Ishikawa (cell line): ENCODE data around the gene TNS1.

Experiments
- CEBPB ChIP-seq: IDR thresholded peaks from 2 replicates; pipeline ENCODE4 v1.6.1; 2012
- CREB1 ChIP-seq: IDR thresholded peaks from 2 replicates; pipeline ENCODE4 v1.6.1; 2012; ENCODE audit warnings: low read depth
- EGR1 ChIP-seq: IDR thresholded peaks from 2 replicates; pipeline ENCODE4 v1.6.1; 2012
- EP300 ChIP-seq: IDR thresholded peaks from 2 replicates; pipeline ENCODE4 v1.6.1; 2012; ENCODE audit warnings: borderline replicate concordance
- FOXM1 ChIP-seq: IDR thresholded peaks from 2 replicates; pipeline ENCODE4 v1.6.1; 2012; ENCODE audit warnings: low read depth, borderline replicate concordance
- MAX ChIP-seq: IDR thresholded peaks from 2 replicates; pipeline ENCODE4 v1.6.1; 2012
- NFIC ChIP-seq: IDR thresholded peaks from 2 replicates; pipeline ENCODE4 v1.6.1; 2012
- RAD21 ChIP-seq: IDR thresholded peaks from 2 replicates; pipeline ENCODE4 v1.6.1; 2012; ENCODE audit warnings: low read depth
- REST ChIP-seq: IDR thresholded peaks from 2 replicates; pipeline ENCODE4 v1.6.1; 2012; ENCODE audit warnings: low read depth, mild to moderate bottlenecking
- TAF1 ChIP-seq: IDR thresholded peaks from 2 replicates; pipeline ENCODE4 v1.6.1; 2012; ENCODE audit warnings: low read depth, mild to moderate bottlenecking
- TCF12 ChIP-seq: IDR thresholded peaks from 2 replicates; pipeline ENCODE4 v1.6.1; 2012; ENCODE audit warnings: low read depth
- TEAD4 ChIP-seq: IDR thresholded peaks from 2 replicates; pipeline ENCODE4 v1.6.1; 2012
- USF1 ChIP-seq: IDR thresholded peaks from 2 replicates; pipeline ENCODE4 v1.6.1; 2012
- YY1 ChIP-seq: IDR thresholded peaks from 2 replicates; pipeline ENCODE4 v1.6.1; 2012; ENCODE audit warnings: low read depth
- ZBTB7A ChIP-seq: IDR thresholded peaks from 2 replicates; pipeline ENCODE4 v1.6.1; 2012; ENCODE audit warnings: low read depth

Gene TNS1

GRCh38 chr2:217756375-217757107 is 246.3 kb downstream of the TNS1 start:
- peak; percentile 72; the same call in 1 of the 2 replicates for TF ChIP-seq RAD21
- TF ChIP-seq FOXM1, result no peak
- no peak for TF ChIP-seq REST

- no peak for TF ChIP-seq EGR1
- no peak for TF ChIP-seq TEAD4
- TF ChIP-seq NFIC, result no peak
- TF ChIP-seq REST, result no peak
- no peak for TF ChIP-seq FOXM1
- TF ChIP-seq CREB1, result no peak
- no peak for TF ChIP-seq YY1
- no peak for TF ChIP-seq TAF1
- no peak for TF ChIP-seq RAD21
- no peak for TF ChIP-seq CEBPB
- TF ChIP-seq EP300, result no peak
- no peak for TF ChIP-seq USF1
- TF ChIP-seq MAX, result no peak
- no peak for TF ChIP-seq ZBTB7A
- no peak for TF ChIP-seq TCF12
These were observed 247.6 kb downstream of the TNS1 start for GRCh38 chr2:217755027-217755745.

- TF ChIP-seq USF1 (no peak), TCF12 (no peak), TAF1 (no peak), TEAD4 (no peak), CEBPB (no peak), RAD21 (no peak), EP300 (no peak), YY1 (no peak), MAX (no peak), NFIC (no peak), CREB1 (no peak), FOXM1 (no peak), ZBTB7A (no peak), REST (no peak)
These were observed 249.2 kb downstream of the TNS1 start for GRCh38 chr2:217753460-217754200.
